Measurements from ENCODE around the gene SKIDA1.

SKIDA1 gene

GRCh38 chr10:21481407-21481806 lies 44.1 kb downstream of the SKIDA1 start:
- Histone ChIP-seq H3K9me3 (ENCODE audit: insufficient read depth, low read depth, low read length) (no peaks in the 10 kb centered on the region), H3K36me3 (ENCODE audit: insufficient read depth, low read length) (no peaks in the 10 kb centered on the region), H3K4me3 (ENCODE audit: low read length, poor library complexity, severe bottlenecking) (no peak overlapping the region), H3K79me2 (ENCODE audit: insufficient read depth, low read length) (no peaks in the 10 kb centered on the region), H3K4me1 (ENCODE audit: insufficient read depth, low read length, poor library complexity, severe bottlenecking) (no peaks in the 10 kb centered on the region), H3K4me2 (ENCODE audit: low read depth, low read length, poor library complexity, severe bottlenecking) (no peak overlapping the region), H4K20me1 (ENCODE audit: insufficient read depth, low read length, poor library complexity, severe bottlenecking) (no peaks in the 10 kb centered on the region), H3K9ac (ENCODE audit: low read depth, low read length, poor library complexity, severe bottlenecking) (no peak overlapping the region), H2AFZ (ENCODE audit: low read length) (no peak overlapping the region), H3K27me3 (ENCODE audit: insufficient read depth, low read length, poor library complexity, severe bottlenecking) (no peaks in the 10 kb centered on the region), H3K9me2 (replicated peaks; ENCODE audit: low read depth, low read length) (no peaks in the 10 kb centered on the region), H3F3A (ENCODE audit: low read depth) (no peaks in the 10 kb centered on the region)
- no peak for TF ChIP-seq CTCF (conservative IDR thresholded peaks at IDR 0.05; ENCODE audit: low read length)
- TF ChIP-seq EZH2phosphoT487 (IDR thresholded peaks at IDR 0.05; ENCODE audit: borderline replicate concordance), result no peak

GRCh38 chr10:21479570-21480315 lies 45.7 kb downstream of the SKIDA1 start:
- no peak overlapping the region for H3K9ac ChIP-seq (ENCODE audit: low read depth, low read length, poor library complexity, severe bottlenecking)
- H3K27me3 ChIP-seq (ENCODE audit: insufficient read depth, low read length, poor library complexity, severe bottlenecking), result no peaks in the 10 kb centered on the region
- no peaks in the 10 kb centered on the region for H4K20me1 ChIP-seq (ENCODE audit: insufficient read depth, low read length, poor library complexity, severe bottlenecking)
- H3K9me3 ChIP-seq (ENCODE audit: insufficient read depth, low read depth, low read length), result no peaks in the 10 kb centered on the region
- no peaks in the 10 kb centered on the region for H3K36me3 ChIP-seq (ENCODE audit: insufficient read depth, low read length)
- no peaks in the 10 kb centered on the region for H3K4me1 ChIP-seq (ENCODE audit: insufficient read depth, low read length, poor library complexity, severe bottlenecking)
- TF ChIP-seq EZH2phosphoT487 (IDR thresholded peaks at IDR 0.05; ENCODE audit: borderline replicate concordance), result no peak
- no peak for TF ChIP-seq CTCF (conservative IDR thresholded peaks at IDR 0.05; ENCODE audit: low read length)
- no peaks in the 10 kb centered on the region for H3K9me2 ChIP-seq (replicated peaks; ENCODE audit: low read depth, low read length)
- H3K79me2 ChIP-seq (ENCODE audit: insufficient read depth, low read length), result no peaks in the 10 kb centered on the region
- no peak overlapping the region for H3K4me2 ChIP-seq (ENCODE audit: low read depth, low read length, poor library complexity, severe bottlenecking)
- no peak overlapping the region for H2AFZ ChIP-seq (ENCODE audit: low read length)
- H3K4me3 ChIP-seq (ENCODE audit: low read length, poor library complexity, severe bottlenecking), result no peak overlapping the region
- no peaks in the 10 kb centered on the region for H3F3A ChIP-seq (ENCODE audit: low read depth)

- Histone ChIP-seq H4K20me1 (ENCODE audit: insufficient read depth, low read length, poor library complexity, severe bottlenecking) (no peaks in the 10 kb centered on the region), H3F3A (ENCODE audit: low read depth) (no peaks in the 10 kb centered on the region), H3K9me2 (replicated peaks; ENCODE audit: low read depth, low read length) (no peaks in the 10 kb centered on the region)
Measured at GRCh38 chr10:21475393-21475792, 50.1 kb downstream of the SKIDA1 start.

More at GRCh38 chr10:21475393-21475792, 50.1 kb downstream of the SKIDA1 start:
- Histone ChIP-seq H3K79me2 (ENCODE audit: insufficient read depth, low read length) (no peaks in the 10 kb centered on the region), H3K4me1 (ENCODE audit: insufficient read depth, low read length, poor library complexity, severe bottlenecking) (no peaks in the 10 kb centered on the region), H3K9me3 (ENCODE audit: insufficient read depth, low read depth, low read length) (no peaks in the 10 kb centered on the region), H3K4me2 (ENCODE audit: low read depth, low read length, poor library complexity, severe bottlenecking) (no peak overlapping the region), H3K9ac (ENCODE audit: low read depth, low read length, poor library complexity, severe bottlenecking) (no peak overlapping the region), H2AFZ (ENCODE audit: low read length) (no peak overlapping the region), H3K4me3 (ENCODE audit: low read length, poor library complexity, severe bottlenecking) (no peak overlapping the region), H3K36me3 (ENCODE audit: insufficient read depth, low read length) (no peaks in the 10 kb centered on the region), H3K27me3 (ENCODE audit: insufficient read depth, low read length, poor library complexity, severe bottlenecking) (no peaks in the 10 kb centered on the region)
- TF ChIP-seq CTCF (conservative IDR thresholded peaks at IDR 0.05; ENCODE audit: low read length) (no peak), EZH2phosphoT487 (IDR thresholded peaks at IDR 0.05; ENCODE audit: borderline replicate concordance) (no peak)
